Stimulated activated CD4-positive, alpha-beta T cell treated with anti-CD3 and anti-CD28 coated beads, Interleukin-1b, Interleukin-23, amount 100 ng/mL, for 4 hours (primary cell): ENCODE data around the gene IL13.

Experiments
- DNase-seq, 2 donors: peaks; one replicate each; pipeline ENCODE4 v3.0.0-alpha.2; 2020; ENCODE audit warnings: low read depth in 2 of 2

The IL13 gene

GRCh38 chr5:132655821-132656773, 1.9 kb upstream of the IL13 start:
- DNase-seq = peak; percentile 17 to 31

GRCh38 chr5:132656774-132657355, 1.1 kb upstream of the IL13 start:
- no peak for DNase-seq

GRCh38 chr5:132658381-132659302, 669 bp downstream of the IL13 start:
- no peak for DNase-seq

GRCh38 chr5:132659598-132660493, 1.9 kb downstream of the IL13 start:
- DNase-seq = no peak

- no peak for DNase-seq
Measured at GRCh38 chr5:132661231-132662003, 3.4 kb downstream of the IL13 start.

GRCh38 chr5:132662004-132662401, 4.0 kb downstream of the IL13 start:
- no peak for DNase-seq

- DNase-seq = no peak
Measured at GRCh38 chr5:132662925-132663770, 5.2 kb downstream of the IL13 start.

GRCh38 chr5:132663771-132664695, 6.1 kb downstream of the IL13 start:
- no peak for DNase-seq

- no peak for DNase-seq
Measured at GRCh38 chr5:132664696-132665209, 6.8 kb downstream of the IL13 start.

GRCh38 chr5:132665574-132666080, 7.7 kb downstream of the IL13 start:
- DNase-seq = no peak

GRCh38 chr5:132666310-132667123, 8.5 kb downstream of the IL13 start:
- no peak for DNase-seq

GRCh38 chr5:132667309-132667708, 9.3 kb downstream of the IL13 start:
- no peak for DNase-seq

- no peak for DNase-seq
Measured at GRCh38 chr5:132667761-132668705, 10.1 kb downstream of the IL13 start.

GRCh38 chr5:132668706-132669454, 10.9 kb downstream of the IL13 start:
- no peak for DNase-seq

- DNase-seq = no peak
Measured at GRCh38 chr5:132669455-132669820, 11.5 kb downstream of the IL13 start.
